ENCODE results near the gene AQP2. TPM values are rescaled to one million over a fixed set of nuclear protein-coding genes. Genes with fewer than 3 reads are reported as not detected.

Gene AQP2
- total RNA-seq, 2 donors from 2014 or later, result 2.7 TPM; not detected in 1

DNA sequence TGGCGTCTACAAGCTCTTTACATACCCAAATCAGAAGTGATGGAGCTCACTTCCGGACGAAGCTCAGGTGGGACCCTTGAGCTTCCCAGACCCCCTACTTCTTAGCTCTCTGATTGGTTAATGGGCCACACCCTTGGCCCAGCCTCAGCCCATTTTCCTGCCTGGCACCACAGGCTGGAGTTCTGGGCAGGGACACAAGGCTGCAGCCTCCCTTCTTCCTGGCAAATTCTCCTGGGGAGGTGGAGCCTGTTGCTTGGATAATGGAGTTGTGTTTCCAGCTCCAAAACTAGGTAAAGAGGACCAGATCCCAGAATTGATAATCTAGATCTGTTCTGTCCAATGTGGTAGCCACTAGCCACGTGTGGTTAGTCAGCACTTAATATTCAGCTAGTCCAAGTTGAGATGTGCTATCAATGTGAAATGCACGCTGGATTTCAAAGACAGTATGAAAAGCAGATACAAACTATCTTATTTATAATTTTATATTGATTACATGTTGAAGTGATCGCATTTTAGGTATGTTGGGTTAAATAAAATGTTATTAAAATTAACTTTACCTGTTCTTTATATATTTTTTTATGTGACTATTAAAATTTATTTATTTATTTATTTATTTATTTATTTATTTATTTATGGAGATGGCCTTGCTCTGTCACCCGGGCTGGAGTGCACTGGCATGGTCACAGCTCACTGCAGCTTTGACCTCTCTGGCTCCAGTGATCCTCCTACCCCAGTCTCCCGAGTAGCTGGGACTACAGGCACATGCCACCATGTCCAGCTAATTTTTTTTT, 34.2 kb upstream of the AQP2 start:
- no peaks in the 10 kb centered on the region for H3K4me1 ChIP-seq (replicated peaks)
- WGBS, result 86% methylated on average over 8 of the region's 8 CpGs

DNA sequence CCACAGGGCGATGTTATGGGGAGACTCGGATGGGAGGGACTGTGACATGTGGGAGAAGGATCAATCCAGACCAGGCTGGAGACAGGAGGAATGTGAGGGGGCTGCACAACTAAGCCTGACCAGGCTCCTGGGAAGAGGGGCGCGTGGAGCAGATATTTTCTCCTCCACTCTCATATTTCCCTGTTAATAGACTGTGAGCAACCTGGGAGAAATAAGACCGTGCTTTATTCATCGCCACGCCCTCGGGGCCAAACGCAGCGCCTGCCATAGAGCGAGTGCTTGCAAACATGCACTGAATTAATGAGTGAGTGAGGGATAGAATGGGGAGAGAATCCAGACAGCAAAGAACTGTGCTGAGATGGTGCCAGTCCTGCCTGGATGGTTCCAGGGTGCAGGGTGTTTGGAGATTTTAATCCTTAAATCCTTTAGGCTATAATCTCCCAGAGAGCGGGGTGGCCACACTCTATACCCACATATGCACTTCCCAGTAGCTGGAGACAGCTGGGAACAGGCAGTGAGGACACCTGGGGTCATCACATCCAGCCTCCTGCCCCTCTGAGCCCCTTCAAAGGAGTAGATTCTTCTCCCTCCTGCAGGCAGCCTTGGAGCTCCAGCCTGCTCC, 33.3 kb upstream of the AQP2 start:
- no peaks in the 10 kb centered on the region for H3K4me1 ChIP-seq (replicated peaks)
- H3K4me3 ChIP-seq, result no peak overlapping the region
- no peaks in the 10 kb centered on the region for H3K36me3 ChIP-seq
- intact Hi-C loops (cut with DNase I), result no loop called here
- TF ChIP-seq, protein P1, sequence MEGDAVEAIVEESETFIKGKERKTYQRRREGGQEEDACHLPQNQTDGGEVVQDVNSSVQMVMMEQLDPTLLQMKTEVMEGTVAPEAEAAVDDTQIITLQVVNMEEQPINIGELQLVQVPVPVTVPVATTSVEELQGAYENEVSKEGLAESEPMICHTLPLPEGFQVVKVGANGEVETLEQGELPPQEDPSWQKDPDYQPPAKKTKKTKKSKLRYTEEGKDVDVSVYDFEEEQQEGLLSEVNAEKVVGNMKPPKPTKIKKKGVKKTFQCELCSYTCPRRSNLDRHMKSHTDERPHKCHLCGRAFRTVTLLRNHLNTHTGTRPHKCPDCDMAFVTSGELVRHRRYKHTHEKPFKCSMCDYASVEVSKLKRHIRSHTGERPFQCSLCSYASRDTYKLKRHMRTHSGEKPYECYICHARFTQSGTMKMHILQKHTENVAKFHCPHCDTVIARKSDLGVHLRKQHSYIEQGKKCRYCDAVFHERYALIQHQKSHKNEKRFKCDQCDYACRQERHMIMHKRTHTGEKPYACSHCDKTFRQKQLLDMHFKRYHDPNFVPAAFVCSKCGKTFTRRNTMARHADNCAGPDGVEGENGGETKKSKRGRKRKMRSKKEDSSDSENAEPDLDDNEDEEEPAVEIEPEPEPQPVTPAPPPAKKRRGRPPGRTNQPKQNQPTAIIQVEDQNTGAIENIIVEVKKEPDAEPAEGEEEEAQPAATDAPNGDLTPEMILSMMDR (IDR thresholded peaks at IDR 0.05), result no peak
- TF ChIP-seq POLR2AphosphoS5 (IDR thresholded peaks at IDR 0.05) (no peak), POLR2A (IDR thresholded peaks at IDR 0.05) (no peak)
- no peak overlapping the region for H3K27ac ChIP-seq
- WGBS, result 80% methylated on average over 12 of the region's 12 CpGs
- no peaks in the 10 kb centered on the region for H3K27me3 ChIP-seq (replicated peaks; ENCODE audit: insufficient read depth)
- DNase-seq (ENCODE audit: low spot score), result no peak
- H3K9me3 ChIP-seq, result no peaks in the 10 kb centered on the region

More for the DNA sequence above, 34.2 kb upstream of the AQP2 start:
- no peak for DNase-seq (ENCODE audit: low spot score)
- intact Hi-C loops (cut with DNase I), result no loop called here
- no peaks in the 10 kb centered on the region for H3K36me3 ChIP-seq
- no peaks in the 10 kb centered on the region for H3K27me3 ChIP-seq (replicated peaks; ENCODE audit: insufficient read depth)
- TF ChIP-seq POLR2A (IDR thresholded peaks at IDR 0.05) (no peak), POLR2AphosphoS5 (IDR thresholded peaks at IDR 0.05) (no peak)
- TF ChIP-seq, protein P1 (IDR thresholded peaks at IDR 0.05), result no peak
- H3K4me3 ChIP-seq, result no peak overlapping the region
- no peak overlapping the region for H3K27ac ChIP-seq
- no peaks in the 10 kb centered on the region for H3K9me3 ChIP-seq

DNA sequence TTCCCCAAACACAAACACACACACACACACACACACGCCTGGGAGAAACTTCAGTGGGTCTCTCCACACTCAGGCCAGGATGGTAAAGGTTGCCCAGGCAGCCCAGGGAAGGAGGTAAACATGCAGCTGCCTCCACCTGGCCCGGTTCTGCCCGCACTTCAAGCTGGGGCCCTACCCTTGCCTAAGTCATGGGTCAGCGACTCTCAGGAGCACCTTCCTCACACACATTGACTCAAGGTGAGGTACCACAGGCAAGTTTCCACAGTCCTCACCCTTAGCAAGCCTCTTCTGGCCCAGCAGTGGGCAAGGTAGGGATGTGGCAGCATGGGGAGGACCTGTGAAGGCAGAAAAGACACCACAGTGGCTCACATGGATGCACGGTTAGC, 32.8 kb upstream of the AQP2 start:
- 94% methylated on average over 4 of the region's 5 CpGs for WGBS
- H3K27me3 ChIP-seq (replicated peaks; ENCODE audit: insufficient read depth), result no peaks in the 10 kb centered on the region
- intact Hi-C loops (cut with DNase I), result no loop called here
- TF ChIP-seq POLR2AphosphoS5 (IDR thresholded peaks at IDR 0.05) (no peak), POLR2A (IDR thresholded peaks at IDR 0.05) (no peak)
- TF ChIP-seq, protein P1 (IDR thresholded peaks at IDR 0.05), result no peak
- no peaks in the 10 kb centered on the region for H3K36me3 ChIP-seq
- H3K4me1 ChIP-seq (replicated peaks), result no peaks in the 10 kb centered on the region
- DNase-seq (ENCODE audit: low spot score), result no peak
- H3K27ac ChIP-seq, result no peak overlapping the region
- H3K9me3 ChIP-seq, result no peaks in the 10 kb centered on the region
- H3K4me3 ChIP-seq, result no peak overlapping the region

DNA sequence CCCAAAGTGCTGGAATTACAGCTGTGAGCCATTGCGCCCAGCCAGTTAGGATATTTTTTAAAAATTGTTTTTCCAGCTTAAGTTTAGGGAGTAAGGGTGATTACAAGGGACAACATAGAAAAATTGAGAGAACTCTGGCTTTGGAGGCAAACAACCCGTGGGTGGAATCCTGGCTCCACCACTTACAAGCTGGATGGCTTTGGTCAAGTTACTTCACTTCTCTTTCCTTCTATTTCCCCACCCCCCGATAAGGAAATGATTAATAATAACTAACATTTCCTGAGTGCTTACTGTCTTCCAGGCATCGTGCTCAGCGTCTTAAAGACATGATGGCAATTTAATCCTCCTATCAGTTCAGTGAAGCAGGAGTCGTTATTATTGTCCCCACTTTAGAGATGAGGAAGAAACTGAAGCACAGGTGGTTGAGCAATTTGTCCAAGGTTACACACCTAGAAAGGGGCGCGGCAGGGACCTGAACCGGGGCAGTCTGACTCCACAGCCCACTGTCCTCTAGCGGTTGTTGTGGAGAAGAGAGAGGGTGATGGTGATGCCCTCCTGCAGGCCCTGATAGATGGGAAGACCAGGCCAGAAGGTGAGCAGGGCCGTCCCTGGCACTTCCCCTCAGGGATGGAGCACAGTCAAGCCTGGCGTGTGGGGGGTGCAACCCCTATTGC, 30.2 kb upstream of the AQP2 start:
- no peaks in the 10 kb centered on the region for H3K9me3 ChIP-seq
- TF ChIP-seq, protein P1 (IDR thresholded peaks at IDR 0.05), result no peak
- TF ChIP-seq POLR2A (IDR thresholded peaks at IDR 0.05), result no peak
- TF ChIP-seq POLR2AphosphoS5 (IDR thresholded peaks at IDR 0.05), result no peak
- no peak for DNase-seq (ENCODE audit: low spot score)
- no peaks in the 10 kb centered on the region for H3K4me1 ChIP-seq (replicated peaks)
- H3K27ac ChIP-seq, result no peak overlapping the region
- H3K36me3 ChIP-seq, result no peaks in the 10 kb centered on the region
- no peak overlapping the region for H3K4me3 ChIP-seq
- 81% methylated on average over 12 of the region's 12 CpGs for WGBS
- no peaks in the 10 kb centered on the region for H3K27me3 ChIP-seq (replicated peaks; ENCODE audit: insufficient read depth)
- intact Hi-C loops (cut with DNase I), result no loop called here

Data from prostate gland (tissue), 2 donors.